Inferior parietal cortex (tissue), 1 donor: ENCODE data around the gene ELAC1.
"Not testable (repeated sequence)": the region's sequence is repeated elsewhere in the genome, so short reads cannot be mapped to it uniquely, and the experiment has no call there.

ENCODE experiments used
- DNase-seq: peaks from one replicate; pipeline ENCODE4 v3.0.0-alpha.2; 2016; ENCODE audit errors: extremely low spot score

The ELAC1 gene

DNA sequence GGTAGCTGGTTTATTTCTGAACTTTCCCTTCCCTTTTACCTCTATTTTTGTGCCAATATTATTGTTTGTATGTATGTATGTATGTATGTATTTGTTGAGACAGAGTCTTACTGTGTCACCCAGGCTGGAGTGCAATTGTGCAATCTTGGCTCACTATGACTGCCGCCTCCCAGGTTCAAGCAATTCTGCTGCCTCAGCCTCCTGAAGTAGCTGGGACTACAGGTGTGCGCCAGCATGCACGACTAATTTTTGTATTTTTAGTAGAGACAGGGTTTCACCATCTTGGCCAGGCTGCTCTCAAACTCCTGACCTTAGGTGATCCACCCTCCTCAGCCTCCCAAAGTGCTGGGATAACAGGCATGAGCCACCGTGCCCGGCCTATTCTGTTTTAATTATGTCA, 4.6 kb downstream of the ELAC1 start:
- DNase-seq = not testable (repeated sequence)

DNA sequence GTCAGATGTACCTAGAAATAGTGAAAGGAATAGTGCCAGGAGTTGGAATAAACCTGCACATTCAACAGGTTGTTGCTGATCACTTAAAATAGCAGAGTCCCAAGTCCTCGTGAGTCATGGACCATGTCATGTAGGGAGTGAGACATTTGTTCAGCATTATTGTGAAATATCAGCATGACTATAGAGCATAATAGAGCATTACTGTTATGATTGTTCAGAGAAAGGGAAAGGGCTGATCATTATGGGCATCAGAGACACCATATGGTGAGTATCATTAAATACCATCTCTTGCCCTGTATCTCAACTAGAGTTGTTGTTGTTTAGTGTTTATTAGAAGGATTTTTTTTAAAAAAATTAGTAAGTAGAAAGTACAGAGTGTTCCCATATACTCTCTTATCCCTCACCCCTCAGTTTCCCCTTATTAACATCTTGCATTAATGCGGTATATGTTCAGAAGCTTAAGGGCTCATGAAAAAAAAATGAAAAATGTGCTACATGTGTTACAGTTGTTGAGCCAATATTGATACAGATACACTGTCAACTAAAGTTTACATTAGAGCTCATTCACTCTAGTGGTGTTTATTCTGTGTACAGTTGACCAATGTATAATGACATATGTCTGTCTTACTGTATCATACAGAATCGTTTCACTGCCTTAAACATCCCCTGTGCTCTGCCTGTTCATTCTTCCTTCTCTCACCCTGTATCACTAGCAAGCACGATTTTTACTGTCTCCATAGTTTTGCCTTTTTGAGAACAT, 5.7 kb downstream of the ELAC1 start:
- no peak for DNase-seq

DNA sequence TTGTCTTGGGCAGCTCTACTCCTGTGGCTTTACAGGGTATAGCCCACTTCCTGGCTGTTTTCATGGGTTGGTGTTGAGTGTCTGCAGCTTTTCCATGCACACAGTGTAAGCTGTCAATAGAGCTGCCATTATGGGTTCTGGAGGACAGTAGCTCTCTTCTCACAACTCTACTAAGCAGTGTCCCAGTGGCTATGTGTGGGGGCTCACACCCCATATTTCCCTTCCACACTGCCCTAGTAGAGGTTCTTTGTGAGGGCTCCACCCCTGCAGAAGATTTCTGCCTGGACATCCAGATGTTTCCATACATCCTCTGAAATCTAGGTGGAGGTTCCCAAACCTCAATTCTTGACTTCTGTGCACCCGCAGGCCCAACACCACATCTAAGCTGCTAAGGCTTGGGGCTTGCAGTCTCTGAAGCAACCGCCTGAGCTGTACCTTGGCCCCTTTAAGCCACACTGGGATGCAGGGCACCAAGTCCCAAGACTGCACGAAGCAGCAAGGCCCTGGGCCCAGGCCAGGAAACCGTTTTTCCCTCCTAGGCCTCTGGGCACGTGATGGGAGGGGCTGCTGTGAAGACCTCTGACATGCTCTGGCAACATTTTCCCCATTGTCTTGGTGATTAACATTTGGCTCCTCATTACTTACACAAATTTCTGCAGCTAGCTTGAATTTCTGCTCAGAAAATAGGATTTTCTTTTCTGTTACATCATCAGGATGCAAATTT, 9.4 kb downstream of the ELAC1 start:
- no peak for DNase-seq

DNA sequence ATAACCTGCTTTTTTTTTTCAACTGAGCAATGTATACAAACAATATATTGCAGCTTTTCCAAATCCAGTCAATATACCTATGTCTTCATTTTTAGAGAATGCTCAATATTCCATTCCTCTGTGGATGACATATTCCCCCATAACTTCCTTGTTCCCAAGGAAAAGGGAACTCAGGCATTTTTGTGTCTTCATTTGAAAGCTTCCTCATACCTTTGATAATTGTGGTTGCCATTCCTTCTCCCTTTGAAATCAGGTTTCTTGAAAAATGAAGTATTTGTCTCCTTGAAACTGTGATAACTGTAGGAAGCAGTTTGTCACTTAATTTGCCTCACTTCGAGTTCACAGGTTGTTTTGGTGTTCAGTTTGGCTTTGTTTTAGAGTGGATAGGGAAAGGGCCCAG, 13.5 kb downstream of the ELAC1 start:
- no peak for DNase-seq

DNA sequence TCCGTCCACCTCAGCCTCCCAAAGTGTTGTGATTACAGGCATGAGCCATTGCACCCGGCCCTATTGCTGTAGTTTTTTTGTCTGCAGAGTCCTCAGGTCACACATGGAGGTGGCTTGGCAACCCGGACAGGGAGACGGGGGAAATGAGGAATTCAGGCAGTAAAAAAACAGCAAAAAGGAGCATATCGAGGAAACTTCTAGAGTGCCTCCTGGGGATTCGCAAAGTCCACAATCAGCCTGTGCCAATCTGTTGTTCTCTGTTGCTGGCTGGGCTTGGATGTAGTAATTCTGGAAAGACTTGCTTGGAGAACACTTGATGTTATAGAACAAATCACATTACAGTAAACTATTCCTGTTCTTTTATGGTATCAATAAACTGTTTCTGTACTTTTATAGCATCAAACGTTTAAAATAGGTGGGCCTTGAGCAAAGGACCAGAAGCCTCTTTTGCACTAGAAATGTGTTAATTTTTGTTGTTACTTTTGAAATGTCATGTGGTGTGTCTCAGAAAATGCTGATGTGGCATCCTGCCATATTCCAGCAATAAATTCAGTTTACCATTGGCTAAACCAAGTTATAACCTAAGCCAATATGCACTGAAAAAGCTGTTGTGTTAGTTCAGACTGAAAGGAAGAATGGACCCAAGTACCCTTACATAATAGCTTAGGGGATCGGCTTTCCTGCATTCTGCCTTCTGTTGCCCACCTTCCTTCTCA, 14.4 kb downstream of the ELAC1 start:
- DNase-seq = no peak

DNA sequence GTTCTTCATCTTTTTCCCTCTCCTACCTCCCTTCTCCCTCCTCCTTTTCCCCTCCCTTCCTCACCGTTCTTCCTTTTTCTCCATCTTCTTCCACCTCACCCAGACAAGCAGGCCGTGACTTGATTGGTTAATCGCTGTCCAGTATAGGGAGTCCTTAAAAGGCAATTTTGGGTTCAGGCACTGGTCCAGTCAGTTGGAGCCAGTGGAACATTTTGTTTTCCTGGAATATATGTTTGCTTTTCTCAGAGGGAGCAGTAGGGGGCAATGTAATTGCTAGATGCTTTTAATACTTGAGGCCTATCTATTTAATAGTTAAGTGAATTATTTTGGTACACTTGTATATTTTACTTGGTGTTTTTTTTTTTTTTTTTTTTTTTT, 15.0 kb downstream of the ELAC1 start:
- DNase-seq = no peak

DNA sequence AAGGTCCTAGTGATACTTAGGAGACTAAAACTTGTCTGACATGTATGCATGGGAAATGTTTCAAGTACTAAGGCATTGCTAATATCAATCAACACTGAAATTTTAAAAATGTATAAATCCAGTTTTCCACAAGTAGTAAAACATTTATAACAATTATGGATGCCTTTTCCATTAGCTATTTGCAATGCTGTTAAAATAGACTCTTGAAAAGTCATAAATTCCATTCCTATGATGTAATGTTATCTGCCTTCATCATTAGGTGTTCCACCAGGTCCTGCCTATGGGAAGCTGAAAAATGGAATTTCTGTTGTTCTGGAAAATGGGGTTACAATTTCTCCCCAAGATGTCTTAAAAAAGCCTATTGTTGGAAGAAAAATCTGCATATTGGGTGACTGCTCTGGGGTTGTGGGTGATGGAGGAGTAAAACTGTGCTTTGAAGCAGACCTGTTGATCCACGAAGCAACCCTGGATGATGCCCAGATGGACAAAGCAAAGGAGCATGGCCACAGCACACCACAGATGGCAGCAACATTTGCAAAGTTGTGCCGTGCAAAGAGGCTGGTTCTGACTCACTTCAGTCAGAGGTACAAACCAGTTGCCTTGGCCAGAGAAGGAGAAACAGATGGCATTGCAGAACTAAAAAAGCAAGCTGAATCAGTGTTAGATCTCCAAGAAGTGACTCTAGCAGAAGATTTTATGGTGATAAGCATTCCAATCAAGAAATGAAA, 18.7 kb downstream of the ELAC1 start:
- DNase-seq = peak; percentile 57

DNA sequence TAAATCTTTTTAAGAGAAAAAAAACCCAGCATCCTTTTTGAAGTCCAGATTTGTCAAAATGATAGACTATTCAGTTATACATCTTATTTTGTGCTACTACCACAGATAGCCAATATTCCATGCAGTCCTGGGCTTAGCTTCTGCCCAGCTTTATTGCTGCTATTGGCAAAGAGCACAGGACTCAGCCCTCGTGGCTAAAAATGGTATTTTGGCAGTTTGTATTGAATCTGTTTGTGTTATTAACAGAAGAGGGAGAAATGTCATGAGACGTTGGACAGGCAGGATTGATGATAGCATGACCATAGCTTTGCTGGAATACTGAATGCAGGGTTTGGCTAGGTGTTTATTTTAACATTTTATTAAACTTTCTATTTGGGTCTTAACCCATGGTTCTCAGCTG, 19.4 kb downstream of the ELAC1 start:
- no peak for DNase-seq

DNA sequence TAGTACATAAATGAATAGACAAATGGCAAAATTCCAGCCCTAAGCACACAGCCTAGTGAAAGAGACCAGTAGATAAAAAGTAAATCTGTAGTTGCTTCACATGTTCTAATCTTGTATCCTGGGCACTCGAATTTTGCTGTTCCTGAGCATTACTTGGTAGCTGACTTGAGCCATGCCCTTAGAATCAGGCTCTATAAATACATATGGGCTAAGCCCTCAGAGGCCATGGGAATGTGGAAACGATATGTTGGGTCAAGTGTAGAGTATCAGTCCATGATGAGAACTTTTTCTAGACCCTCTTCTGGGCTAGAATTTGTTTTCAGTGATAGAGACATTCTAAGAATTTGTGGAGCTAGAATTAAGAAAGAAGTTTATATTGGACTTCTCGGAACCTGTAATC, 21.9 kb downstream of the ELAC1 start:
- no peak for DNase-seq

DNA sequence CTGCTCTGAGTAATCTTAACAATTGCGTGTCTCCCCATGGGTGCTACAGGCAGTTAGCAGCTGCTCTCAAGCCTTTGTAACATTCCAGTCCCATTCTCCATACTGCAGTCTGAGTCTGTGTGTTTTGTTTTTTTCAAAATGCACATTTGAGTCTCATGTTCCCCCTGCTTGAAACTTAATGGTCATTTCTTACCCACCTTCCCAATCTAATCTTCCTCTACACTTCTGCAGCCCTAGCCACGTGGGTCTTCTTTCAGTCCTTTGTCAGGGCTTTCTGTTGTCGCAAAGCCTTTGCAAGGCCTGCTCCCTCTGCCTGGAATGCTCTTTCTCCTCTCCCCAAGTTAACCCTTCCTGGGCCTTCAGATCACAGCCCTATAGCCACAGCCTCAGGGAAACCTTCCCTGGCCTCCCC, 24.5 kb downstream of the ELAC1 start:
- DNase-seq = no peak

DNA sequence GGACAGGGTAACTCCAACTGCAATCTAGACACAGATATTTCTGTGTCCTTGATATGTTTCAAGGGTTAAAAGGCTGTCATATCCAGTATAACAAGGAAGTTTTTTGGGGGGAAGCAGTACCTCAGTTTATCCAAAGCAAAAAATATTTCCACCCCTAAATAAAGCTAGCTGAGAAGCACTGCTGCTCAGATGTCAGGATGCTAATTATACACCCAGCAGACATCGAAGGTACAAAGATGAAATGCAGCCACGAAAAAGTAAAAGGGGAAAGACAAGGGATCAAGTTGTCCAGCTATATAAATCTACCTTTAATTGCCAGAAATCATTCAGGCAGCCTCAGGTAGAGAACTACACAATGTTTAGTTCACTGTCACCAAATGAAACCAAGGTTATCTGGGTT, 26.2 kb downstream of the ELAC1 start:
- no peak for DNase-seq

DNA sequence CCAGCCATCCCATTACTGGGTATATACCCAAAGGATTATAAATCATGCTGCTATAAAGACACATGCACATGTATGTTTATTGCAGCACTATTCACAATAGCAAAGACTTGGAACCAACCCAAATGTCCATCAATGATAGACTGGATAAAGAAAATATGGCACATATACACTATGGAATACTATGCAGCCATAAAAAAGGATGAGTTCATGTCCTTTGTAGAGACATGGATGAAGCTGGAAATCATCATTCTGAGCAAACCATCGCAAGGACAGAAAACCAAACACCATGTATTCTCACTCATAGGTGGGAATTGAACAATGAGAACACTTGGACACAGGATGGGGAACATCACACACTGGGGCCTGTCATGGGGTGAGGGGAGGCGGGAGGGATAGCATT, 35.3 kb downstream of the ELAC1 start:
- DNase-seq = not testable (repeated sequence)

DNA sequence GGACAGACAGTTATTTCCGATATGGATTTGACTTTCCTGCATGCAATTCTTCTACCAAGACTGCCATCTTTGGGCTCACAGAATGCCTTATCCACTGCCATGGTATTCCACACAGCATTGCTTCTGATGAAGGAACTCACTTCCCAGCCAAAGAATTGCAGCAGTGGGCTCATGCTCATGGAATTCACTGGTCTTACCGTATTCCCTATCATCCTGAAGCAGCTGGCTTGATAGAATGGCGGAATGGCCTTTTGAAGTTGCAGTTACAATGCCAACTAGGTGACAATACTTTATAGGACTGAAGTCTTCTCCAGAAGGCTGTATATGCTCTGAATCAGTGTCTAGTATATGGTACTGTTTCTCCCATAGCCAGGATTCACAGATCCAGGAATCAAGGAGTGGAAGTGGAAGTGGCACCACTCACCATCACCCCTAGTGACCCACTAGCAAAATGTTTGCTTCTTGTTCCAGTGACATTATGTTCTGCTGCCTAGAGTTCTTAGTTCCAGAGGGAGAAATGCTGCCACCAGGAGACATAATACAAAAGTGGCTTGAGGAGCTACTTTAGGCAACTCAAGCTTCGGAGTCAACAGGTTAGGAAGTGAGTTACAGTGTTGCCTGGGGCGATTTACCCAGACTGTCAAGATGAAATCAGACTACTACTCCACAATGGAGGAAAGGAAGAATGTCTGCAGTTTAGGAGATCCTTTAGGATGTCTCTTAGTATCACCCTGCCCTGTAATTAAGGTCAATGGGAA, 38.4 kb downstream of the ELAC1 start:
- DNase-seq = no peak

DNA sequence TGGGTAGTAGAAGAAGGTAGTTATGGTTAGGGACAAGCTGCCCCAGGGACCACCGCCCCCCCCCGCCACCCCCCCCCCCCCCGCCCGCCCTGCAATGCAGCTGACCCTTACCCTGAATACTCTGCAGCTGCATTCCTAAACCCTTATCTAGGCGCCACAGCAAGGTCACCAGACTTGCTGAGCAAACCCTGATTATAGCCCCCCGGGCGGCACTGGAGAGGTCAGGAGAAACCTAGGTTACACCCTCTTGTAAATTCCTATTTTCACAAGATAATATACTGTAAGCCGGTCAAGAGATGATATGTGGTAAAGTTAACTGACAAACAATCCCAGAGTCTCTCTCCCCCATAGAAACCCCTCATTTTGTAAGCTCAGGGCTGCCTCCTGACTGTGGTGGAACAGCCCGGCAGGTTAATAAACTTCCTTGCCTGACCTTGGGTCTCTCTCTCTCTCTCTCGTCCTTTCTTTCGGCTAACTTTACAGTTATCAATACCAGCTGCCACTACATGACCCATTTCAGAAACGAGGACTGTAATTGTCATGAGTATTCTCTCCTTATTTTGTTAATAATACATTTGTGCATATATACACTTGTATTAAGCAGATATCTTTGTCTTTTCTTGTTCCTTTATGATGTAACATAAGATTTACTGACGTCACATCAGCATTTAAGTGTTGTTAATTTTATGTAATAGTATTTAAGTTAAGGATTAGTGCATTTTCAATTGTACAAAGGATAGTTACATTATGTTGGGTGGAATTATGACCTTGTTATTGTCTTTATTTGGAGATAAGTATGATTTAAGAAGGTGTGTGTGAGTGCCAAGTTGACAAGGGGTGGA, 39.3 kb downstream of the ELAC1 start:
- DNase-seq = no peak

DNA sequence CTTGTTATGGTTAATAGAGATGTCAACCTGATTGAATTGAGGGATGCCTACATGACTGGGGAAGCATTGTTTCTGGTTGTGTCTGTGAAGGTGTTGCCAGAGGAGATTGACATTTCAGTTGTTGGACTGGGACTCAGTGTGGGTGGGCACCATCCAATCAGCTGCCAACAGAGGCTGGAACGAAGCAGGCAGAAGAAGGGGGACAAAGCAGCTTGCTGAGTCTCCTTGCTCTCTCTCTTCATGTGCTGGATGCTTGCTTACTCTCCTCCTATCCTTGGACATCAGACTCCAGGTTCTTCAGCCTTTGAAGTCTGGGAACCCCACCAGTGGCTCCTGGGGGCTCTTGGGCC, 39.9 kb downstream of the ELAC1 start:
- no peak for DNase-seq

DNA sequence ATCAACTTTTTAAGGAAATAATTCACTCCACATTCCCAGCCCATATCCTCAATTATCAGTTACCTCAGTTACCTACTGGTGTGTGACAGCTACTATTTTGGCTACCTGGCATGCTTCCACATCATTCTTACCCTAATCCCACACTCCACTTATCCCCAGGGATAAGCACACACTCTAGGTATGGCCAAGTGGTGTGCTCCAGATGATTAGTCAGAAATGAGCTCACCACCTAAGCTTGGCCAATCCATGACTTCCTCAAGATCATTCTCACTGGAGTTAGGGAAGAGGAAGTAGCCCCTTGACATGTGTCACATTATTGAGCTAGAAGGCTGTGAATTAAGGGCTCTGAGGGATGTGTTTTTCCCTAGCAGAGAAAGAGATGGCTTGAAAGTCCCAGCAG, 41.2 kb downstream of the ELAC1 start:
- no peak for DNase-seq

DNA sequence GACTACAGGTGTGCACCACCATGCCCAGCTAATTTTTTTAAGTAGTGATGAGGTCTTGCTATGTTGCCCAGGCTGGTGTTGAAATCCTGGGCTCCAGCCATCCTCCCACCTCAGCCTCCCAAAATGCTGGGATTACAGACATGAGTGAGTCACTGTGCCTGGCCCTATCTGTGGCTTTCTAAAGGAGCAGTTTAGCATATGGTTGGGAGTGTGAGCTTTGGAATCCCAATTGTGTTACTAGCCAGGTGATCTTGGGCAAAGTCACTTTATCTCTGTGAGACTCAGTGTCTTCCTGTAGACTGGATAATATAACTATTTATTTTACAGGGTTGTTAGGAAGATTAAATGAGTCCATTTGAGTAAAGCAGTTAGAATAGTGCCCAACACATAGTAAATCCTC, 42.4 kb downstream of the ELAC1 start:
- DNase-seq = no peak

DNA sequence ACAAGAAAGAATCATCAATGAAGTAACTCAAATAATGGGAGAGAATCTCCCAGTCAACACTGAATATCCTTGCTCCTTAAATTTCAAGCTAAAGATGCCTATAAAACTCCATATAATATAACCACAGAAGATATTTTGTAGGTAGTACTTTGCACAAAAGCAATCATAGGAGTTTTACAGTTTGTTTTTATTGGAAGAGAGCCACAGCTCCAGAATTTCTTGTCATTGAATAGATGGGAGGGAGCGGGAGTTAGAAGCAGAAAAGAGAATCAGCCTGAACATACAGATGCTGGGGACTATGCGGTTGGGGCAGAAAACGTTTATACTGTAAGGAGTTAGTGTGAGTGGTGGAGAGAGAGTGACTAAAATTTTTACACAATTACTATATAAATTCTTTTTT, 43.9 kb downstream of the ELAC1 start:
- DNase-seq = no peak

DNA sequence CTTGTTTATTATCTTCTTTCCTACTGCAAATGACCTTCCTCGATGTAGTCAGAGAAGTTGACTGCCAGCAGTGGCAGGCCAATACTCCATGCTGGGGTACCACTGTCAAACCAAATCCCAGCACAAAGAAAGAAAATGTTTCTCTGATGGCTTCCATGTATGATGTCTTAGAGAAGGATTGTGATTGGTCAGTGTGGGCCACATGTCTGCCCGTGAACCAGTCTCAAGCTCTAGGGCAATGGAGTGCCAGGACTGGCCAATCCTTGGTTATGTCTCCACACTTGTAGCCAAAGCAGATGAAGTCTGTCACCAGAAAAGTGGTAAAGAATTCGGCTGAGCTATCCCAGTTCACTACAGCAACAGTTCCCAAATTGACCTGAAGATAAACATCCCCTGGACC, 44.6 kb downstream of the ELAC1 start:
- DNase-seq = no peak

DNA sequence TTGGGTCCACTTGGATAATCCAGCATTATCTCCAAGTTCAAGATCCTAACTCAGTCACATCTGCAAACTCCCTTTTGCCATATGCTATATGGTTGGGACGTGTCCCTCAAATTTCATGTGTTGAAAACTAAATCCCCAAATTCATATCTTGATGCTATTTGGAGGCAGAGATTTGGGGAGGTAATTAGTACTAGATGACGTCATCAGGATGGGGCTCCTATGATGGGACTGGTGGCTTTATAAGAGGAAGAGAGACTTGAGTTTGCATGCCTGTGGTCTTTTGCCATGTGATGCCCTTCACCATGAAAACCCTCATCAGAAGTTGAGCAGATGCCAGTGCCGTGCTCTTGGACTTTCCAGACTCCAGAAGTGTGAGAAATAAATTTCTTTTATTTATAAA, 45.4 kb downstream of the ELAC1 start:
- DNase-seq = no peak
